Measurements from ENCODE around the gene B4GALT5.

GRCh38 chr20:49758781-49759180 is 45.1 kb upstream of the B4GALT5 start:
- TF ChIP-seq, protein P1, sequence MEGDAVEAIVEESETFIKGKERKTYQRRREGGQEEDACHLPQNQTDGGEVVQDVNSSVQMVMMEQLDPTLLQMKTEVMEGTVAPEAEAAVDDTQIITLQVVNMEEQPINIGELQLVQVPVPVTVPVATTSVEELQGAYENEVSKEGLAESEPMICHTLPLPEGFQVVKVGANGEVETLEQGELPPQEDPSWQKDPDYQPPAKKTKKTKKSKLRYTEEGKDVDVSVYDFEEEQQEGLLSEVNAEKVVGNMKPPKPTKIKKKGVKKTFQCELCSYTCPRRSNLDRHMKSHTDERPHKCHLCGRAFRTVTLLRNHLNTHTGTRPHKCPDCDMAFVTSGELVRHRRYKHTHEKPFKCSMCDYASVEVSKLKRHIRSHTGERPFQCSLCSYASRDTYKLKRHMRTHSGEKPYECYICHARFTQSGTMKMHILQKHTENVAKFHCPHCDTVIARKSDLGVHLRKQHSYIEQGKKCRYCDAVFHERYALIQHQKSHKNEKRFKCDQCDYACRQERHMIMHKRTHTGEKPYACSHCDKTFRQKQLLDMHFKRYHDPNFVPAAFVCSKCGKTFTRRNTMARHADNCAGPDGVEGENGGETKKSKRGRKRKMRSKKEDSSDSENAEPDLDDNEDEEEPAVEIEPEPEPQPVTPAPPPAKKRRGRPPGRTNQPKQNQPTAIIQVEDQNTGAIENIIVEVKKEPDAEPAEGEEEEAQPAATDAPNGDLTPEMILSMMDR (IDR thresholded peaks at IDR 0.05 in 2 of 3, conservative IDR thresholded peaks at IDR 0.05 in 1 of 3; ENCODE audit: borderline replicate concordance in 1 of 3, insufficient read depth in 1 of 3, low read depth in 2 of 3, low read length in 2 of 3), result no peak
- TF ChIP-seq RAD21 (IDR thresholded peaks at IDR 0.05; ENCODE audit: low read depth), result no peak
- no peak for TF ChIP-seq POLR2AphosphoS5 (IDR thresholded peaks at IDR 0.05; ENCODE audit: low read depth, low read length)
- no peak for TF ChIP-seq SIN3A (IDR thresholded peaks at IDR 0.05; ENCODE audit: low read depth)
- no peak for TF ChIP-seq REST (IDR thresholded peaks at IDR 0.05; ENCODE audit: low read depth)
- no peak for TF ChIP-seq POLR2A (IDR thresholded peaks at IDR 0.05; ENCODE audit: borderline replicate concordance, extremely low read depth, insufficient read depth, insufficient read length)
- no peak for TF ChIP-seq YY1 (IDR thresholded peaks at IDR 0.05; ENCODE audit: extremely low read depth, insufficient replicate concordance, low read depth, low read length)
- no peak for TF ChIP-seq EZH2 (IDR thresholded peaks at IDR 0.05)
- no peak for TF ChIP-seq SRF (IDR thresholded peaks at IDR 0.05; ENCODE audit: low read depth)
- no peak for TF ChIP-seq JUND (IDR thresholded peaks at IDR 0.05)
- TF ChIP-seq ZFX (IDR thresholded peaks at IDR 0.05), result no peak
- no peak for TF ChIP-seq FOSL1 (IDR thresholded peaks at IDR 0.05; ENCODE audit: low read depth)
- no peak for TF ChIP-seq ATF3 (IDR thresholded peaks at IDR 0.05)
